HL-60/S4 (cell line): ENCODE measurements around the gene CD82.

Experiments used
- in situ Hi-C: fragments of 300-500 bp; cut with MboI; formaldehyde crosslinking; loops from 2 replicates; pipeline ENCODE4 v1.14.3; 2022; ENCODE audit warnings: low sequenced_read_pairs

Gene CD82

GRCh38 chr11:44595964-44596381, 30.5 kb downstream of the CD82 start:
- in situ Hi-C loops = no loop called here

- in situ Hi-C loops = no loop called here
These were observed 31.2 kb downstream of the CD82 start for GRCh38 chr11:44596525-44597276.

GRCh38 chr11:44597358-44598012, 32.0 kb downstream of the CD82 start:
- in situ Hi-C loops = no loop called here

GRCh38 chr11:44598831-44599230, 33.4 kb downstream of the CD82 start:
- in situ Hi-C loops = no loop called here

GRCh38 chr11:44600261-44600660, 34.8 kb downstream of the CD82 start:
- in situ Hi-C loops = no loop called here

- in situ Hi-C loops = no loop called here
These were observed 35.4 kb downstream of the CD82 start for GRCh38 chr11:44600839-44601383.

- in situ Hi-C loops = no loop called here
These were observed 36.3 kb downstream of the CD82 start for GRCh38 chr11:44601471-44602370.

- in situ Hi-C loops = no loop called here
These were observed 37.4 kb downstream of the CD82 start for GRCh38 chr11:44602891-44603310.

- in situ Hi-C loops = no loop called here
These were observed 38.7 kb downstream of the CD82 start for GRCh38 chr11:44604171-44604581.

GRCh38 chr11:44605068-44605708, 39.7 kb downstream of the CD82 start:
- in situ Hi-C loops = loop anchor here (5.0 kb wide), 1 partner anchor 43 kb away; no protein-coding TSS in a partner anchor

GRCh38 chr11:44605965-44606364, 40.5 kb downstream of the CD82 start:
- in situ Hi-C loops = loop anchor here (5.0 kb wide), 1 partner anchor 44 kb away; no protein-coding TSS in a partner anchor

- in situ Hi-C loops = loop anchor here (5.0 kb wide), 1 partner anchor 44 kb away; no protein-coding TSS in a partner anchor
These were observed 41.0 kb downstream of the CD82 start for GRCh38 chr11:44606472-44606871.

GRCh38 chr11:44607319-44607962, 42.0 kb downstream of the CD82 start:
- in situ Hi-C loops = loop anchor here (5.0 kb wide), 1 partner anchor 45 kb away; no protein-coding TSS in a partner anchor

GRCh38 chr11:44607987-44608386, 42.5 kb downstream of the CD82 start:
- in situ Hi-C loops = loop anchor here (5.0 kb wide), 1 partner anchor 46 kb away; no protein-coding TSS in a partner anchor

GRCh38 chr11:44608651-44608990, 43.2 kb downstream of the CD82 start:
- in situ Hi-C loops = loop anchor here (5.0 kb wide), 1 partner anchor 46 kb away; no protein-coding TSS in a partner anchor

- in situ Hi-C loops = loop anchor here (5.0 kb wide), 1 partner anchor 47 kb away; no protein-coding TSS in a partner anchor
These were observed 43.7 kb downstream of the CD82 start for GRCh38 chr11:44608991-44609782.

GRCh38 chr11:44609783-44610155, 44.3 kb downstream of the CD82 start:
- in situ Hi-C loops = loop anchor here (5.0 kb wide), 1 partner anchor 47 kb away; no protein-coding TSS in a partner anchor

GRCh38 chr11:44610186-44610955, 44.9 kb downstream of the CD82 start:
- in situ Hi-C loops = no loop called here
